Trophoblast cell (in vitro differentiated cells and primary cell): Measurements from ENCODE around the gene MAPT.
A peak's percentile ranks its signal among the peaks of the same experiment; 100 is the strongest.

Experiments used
- DNase-seq, 2 donors: peaks; one replicate each; pipeline ENCODE4 v3.0.0-alpha.2; 2016
- H2AFZ ChIP-seq: 2 replicates; pipeline ENCODE4 v1.6.1; 2013; ENCODE audit warnings: low read length, moderate library complexity, mild to moderate bottlenecking; ENCODE audit not compliant: insufficient read depth, poor library complexity
- H2AK5ac ChIP-seq: 2 replicates; pipeline ENCODE4 v1.6.1; 2013; ENCODE audit warnings: mild to moderate bottlenecking, low read length
- H2BK120ac ChIP-seq: 2 replicates; pipeline ENCODE4 v1.6.1; 2013; ENCODE audit warnings: low read length, mild to moderate bottlenecking, moderate library complexity; ENCODE audit not compliant: insufficient read depth, poor library complexity
- H2BK12ac ChIP-seq: 2 replicates; pipeline ENCODE4 v1.6.1; 2013; ENCODE audit warnings: mild to moderate bottlenecking, low read length, moderate library complexity
- H2BK5ac ChIP-seq: 2 replicates; pipeline ENCODE4 v1.6.1; 2013; ENCODE audit warnings: low read length, low read depth, moderate library complexity, mild to moderate bottlenecking; ENCODE audit not compliant: poor library complexity
- H3K14ac ChIP-seq: 2 replicates; pipeline ENCODE4 v1.6.1; 2013; ENCODE audit warnings: mild to moderate bottlenecking, low read length
- H3K18ac ChIP-seq: 2 replicates; pipeline ENCODE4 v1.6.1; 2013; ENCODE audit warnings: mild to moderate bottlenecking, low read length
- H3K23ac ChIP-seq: 2 replicates; pipeline ENCODE4 v1.6.1; 2013; ENCODE audit warnings: low read length
- H3K27ac ChIP-seq: 2 replicates; pipeline ENCODE4 v1.5.1; 2013; ENCODE audit warnings: low read depth, mild to moderate bottlenecking, inconsistent platforms, low read length, moderate library complexity
- H3K27me3 ChIP-seq: 2 replicates; pipeline ENCODE4 v1.6.1; 2013; ENCODE audit warnings: inconsistent platforms, mild to moderate bottlenecking, low read length, moderate library complexity; ENCODE audit not compliant: insufficient read depth
- H3K36me3 ChIP-seq, 2 experiments: 1 replicate in 1 of 2; 2 replicates in 1 of 2; pipeline ENCODE4 v1.6.1; 2013; ENCODE audit warnings: low read length in 2 of 2, mild to moderate bottlenecking in 2 of 2, moderate library complexity in 1 of 2; ENCODE audit not compliant: insufficient read depth in 2 of 2, control insufficient read depth in 1 of 2
- H3K4ac ChIP-seq: 2 replicates; pipeline ENCODE4 v1.6.1; 2013; ENCODE audit warnings: low read depth, mild to moderate bottlenecking, low read length, moderate library complexity
- H3K4me1 ChIP-seq, 2 experiments: 1 replicate in 1 of 2; 2 replicates in 1 of 2; pipeline ENCODE4 v1.6.1; 2013; ENCODE audit warnings: low read length in 2 of 2, mild to moderate bottlenecking in 2 of 2, moderate library complexity in 1 of 2; ENCODE audit not compliant: insufficient read depth in 2 of 2, control insufficient read depth in 1 of 2
- H3K4me2 ChIP-seq: 2 replicates; pipeline ENCODE4 v1.6.1; 2013; ENCODE audit warnings: inconsistent platforms, mild to moderate bottlenecking, low read length, moderate library complexity
- H3K4me3 ChIP-seq: 2 replicates; pipeline ENCODE4 v1.5.1; 2013; ENCODE audit warnings: mild to moderate bottlenecking, low read depth, low read length, inconsistent platforms
- H3K79me1 ChIP-seq: one replicate; pipeline ENCODE4 v1.6.1; 2013; ENCODE audit warnings: low read length
- H3K79me2 ChIP-seq: 2 replicates; pipeline ENCODE4 v1.6.1; 2013; ENCODE audit warnings: low read length, mild to moderate bottlenecking; ENCODE audit not compliant: control insufficient read depth, insufficient read depth, poor library complexity
- H3K9ac ChIP-seq: 2 replicates; pipeline ENCODE4 v1.6.1; 2013; ENCODE audit warnings: mild to moderate bottlenecking, low read length
- H3K9me3 ChIP-seq: 2 replicates; pipeline ENCODE4 v1.6.1; 2013; ENCODE audit warnings: low read depth, mild to moderate bottlenecking, control low read depth, inconsistent platforms, low read length; ENCODE audit not compliant: insufficient read depth
- H4K12ac ChIP-seq: 2 replicates; pipeline ENCODE4 v1.6.1; 2013; ENCODE audit warnings: low read depth, mild to moderate bottlenecking, low read length, moderate library complexity
- H4K8ac ChIP-seq: 2 replicates; pipeline ENCODE4 v1.6.1; 2013; ENCODE audit warnings: low read depth, mild to moderate bottlenecking, low read length, moderate library complexity
- H4K91ac ChIP-seq: one replicate; pipeline ENCODE4 v1.6.1; 2013; ENCODE audit warnings: low read depth, mild to moderate bottlenecking, low read length, moderate library complexity
- WGBS: extraction: QIAGEN DNeasy Blood & Tissue Kit; methylation state at CpG from one replicate; pipeline ENCODE4 v1.1.7; 2013; ENCODE audit warnings: missing lambda C conversion rate; ENCODE audit not compliant: insufficient read length, insufficient coverage; ENCODE audit errors: extremely low coverage; 5-methylcytosine and 5-hydroxymethylcytosine counted together

Gene MAPT

GRCh38 chr17:45854209-45854608, 40.1 kb upstream of the MAPT start:
- Histone ChIP-seq H4K12ac (no peak overlapping the region), H2BK5ac (no peak overlapping the region), H4K91ac (no peak overlapping the region), H2AFZ (no peak overlapping the region), H3K9ac (no peak overlapping the region), H3K27me3 (no peaks in the 10 kb centered on the region), H3K4me3 (no peak overlapping the region), H3K14ac (no peak overlapping the region), H3K9me3 (no peaks in the 10 kb centered on the region), H4K8ac (no peak overlapping the region), H3K36me3 (no peaks in the 10 kb centered on the region), H3K23ac (no peak overlapping the region), H3K4ac (no peak overlapping the region), H2BK120ac (no peak overlapping the region), H2BK12ac (no peak overlapping the region), H3K4me1 (peaks cover 0 to 2% of the 10 kb centered on the region in 2 experiments), H3K79me1 (no peaks in the 10 kb centered on the region), H3K79me2 (no peaks in the 10 kb centered on the region), H3K4me2 (no peak overlapping the region), H3K27ac (no peak overlapping the region), H2AK5ac (no peak overlapping the region), H3K18ac (no peak overlapping the region)
- WGBS, result no CpG with 5 or more reads among the region's 9 CpGs
- no peak for DNase-seq

GRCh38 chr17:45855691-45856336, 38.5 kb upstream of the MAPT start:
- no peak overlapping the region for H4K12ac ChIP-seq
- H3K9ac ChIP-seq, result no peak overlapping the region
- no peak overlapping the region for H3K4me2 ChIP-seq
- H3K79me1 ChIP-seq, result no peaks in the 10 kb centered on the region
- no peak overlapping the region for H3K23ac ChIP-seq
- no peak overlapping the region for H3K4me3 ChIP-seq
- no peak overlapping the region for H2BK120ac ChIP-seq
- no peak overlapping the region for H4K91ac ChIP-seq
- peaks cover 0 to 2% of the 10 kb centered on the region in 2 experiments for H3K4me1 ChIP-seq
- no CpG with 5 or more reads among the region's 2 CpGs for WGBS
- no peaks in the 10 kb centered on the region for H3K27me3 ChIP-seq
- no peak overlapping the region for H2BK12ac ChIP-seq
- H2AK5ac ChIP-seq, result no peak overlapping the region
- DNase-seq, result peak in 1 of 2 donors; percentile 30
- H4K8ac ChIP-seq, result no peak overlapping the region
- no peak overlapping the region for H3K27ac ChIP-seq
- no peaks in the 10 kb centered on the region for H3K79me2 ChIP-seq
- H3K18ac ChIP-seq, result no peak overlapping the region
- no peaks in the 10 kb centered on the region for H3K36me3 ChIP-seq
- H3K14ac ChIP-seq, result no peak overlapping the region
- no peak overlapping the region for H3K4ac ChIP-seq
- H3K9me3 ChIP-seq, result no peaks in the 10 kb centered on the region
- no peak overlapping the region for H2BK5ac ChIP-seq
- H2AFZ ChIP-seq, result no peak overlapping the region

GRCh38 chr17:45857977-45858708, 36.2 kb upstream of the MAPT start:
- no peak overlapping the region for H3K4me3 ChIP-seq
- H4K91ac ChIP-seq, result no peak overlapping the region
- no peaks in the 10 kb centered on the region for H3K79me2 ChIP-seq
- WGBS, result no CpG with 5 or more reads among the region's 10 CpGs
- H2BK12ac ChIP-seq, result no peak overlapping the region
- H3K23ac ChIP-seq, result no peak overlapping the region
- no peak overlapping the region for H2BK120ac ChIP-seq
- no peaks in the 10 kb centered on the region for H3K79me1 ChIP-seq
- H2AFZ ChIP-seq, result no peak overlapping the region
- H2BK5ac ChIP-seq, result no peak overlapping the region
- H4K8ac ChIP-seq, result no peak overlapping the region
- H3K9me3 ChIP-seq, result peaks cover 1% of the 10 kb centered on the region
- no peak overlapping the region for H3K14ac ChIP-seq
- no peak overlapping the region for H3K4ac ChIP-seq
- peak; percentile 67 to 91 for DNase-seq
- H3K4me1 ChIP-seq, result peaks cover 0 to 2% of the 10 kb centered on the region in 2 experiments
- H3K36me3 ChIP-seq, result no peaks in the 10 kb centered on the region
- H3K9ac ChIP-seq, result no peak overlapping the region
- no peaks in the 10 kb centered on the region for H3K27me3 ChIP-seq
- no peak overlapping the region for H4K12ac ChIP-seq
- no peak overlapping the region for H2AK5ac ChIP-seq
- no peak overlapping the region for H3K4me2 ChIP-seq
- no peak overlapping the region for H3K27ac ChIP-seq
- no peak overlapping the region for H3K18ac ChIP-seq

GRCh38 chr17:45861165-45861564, 33.2 kb upstream of the MAPT start:
- DNase-seq, result no peak

More at GRCh38 chr17:45861165-45861564, 33.2 kb upstream of the MAPT start:
- Histone ChIP-seq H3K79me1 (no peaks in the 10 kb centered on the region), H3K27me3 (no peaks in the 10 kb centered on the region), H3K27ac (no peak overlapping the region), H2BK5ac (no peak overlapping the region), H3K4ac (no peak overlapping the region), H2AK5ac (no peak overlapping the region), H2BK120ac (no peak overlapping the region), H3K4me2 (no peak overlapping the region), H3K4me1 (peaks cover 0 to 2% of the 10 kb centered on the region in 2 experiments), H3K9me3 (peaks cover 1% of the 10 kb centered on the region), H2BK12ac (no peak overlapping the region), H4K91ac (no peak overlapping the region), H3K79me2 (no peaks in the 10 kb centered on the region), H3K14ac (no peak overlapping the region), H3K18ac (no peak overlapping the region), H4K12ac (no peak overlapping the region), H4K8ac (no peak overlapping the region), H2AFZ (no peak overlapping the region), H3K9ac (no peak overlapping the region), H3K36me3 (no peaks in the 10 kb centered on the region), H3K23ac (no peak overlapping the region), H3K4me3 (no peak overlapping the region)
- WGBS, result no CpG with 5 or more reads among the region's 7 CpGs
